HEK293T (cell line): ENCODE measurements around the gene PHF20.

Experiments
- BHLHE40 ChIP-seq: fragments of 450-650 bp; IDR thresholded peaks from 2 replicates; pipeline ENCODE4 v1.6.1; 2016; ENCODE audit warnings: mild to moderate bottlenecking, moderate library complexity, borderline replicate concordance
- CTBP1 ChIP-seq: fragments of 450-650 bp; IDR thresholded peaks from 2 replicates; pipeline ENCODE4 v1.6.1; 2016; ENCODE audit warnings: borderline replicate concordance
- FOXA1 ChIP-seq: fragments of 450-650 bp; IDR thresholded peaks from 2 replicates; pipeline ENCODE4 v1.6.1; 2016; ENCODE audit warnings: mild to moderate bottlenecking
- FOXK2 ChIP-seq: fragments of 450-650 bp; IDR thresholded peaks from 2 replicates; pipeline ENCODE4 v1.6.1; 2016; ENCODE audit warnings: mild to moderate bottlenecking
- FOXM1 ChIP-seq: fragments of 450-650 bp; IDR thresholded peaks from 2 replicates; pipeline ENCODE4 v1.6.1; 2017; ENCODE audit warnings: mild to moderate bottlenecking, borderline replicate concordance
- LEF1 ChIP-seq: fragments of 450-650 bp; IDR thresholded peaks from 2 replicates; pipeline ENCODE4 v1.6.1; 2017; ENCODE audit warnings: mild to moderate bottlenecking, borderline replicate concordance
- SUZ12 ChIP-seq: fragments of 450-650 bp; IDR thresholded peaks from 2 replicates; pipeline ENCODE4 v1.6.1; 2016; ENCODE audit warnings: mild to moderate bottlenecking
- TARDBP ChIP-seq: fragments of 450-650 bp; IDR thresholded peaks from 2 replicates; pipeline ENCODE4 v1.6.1; 2016

DNA sequence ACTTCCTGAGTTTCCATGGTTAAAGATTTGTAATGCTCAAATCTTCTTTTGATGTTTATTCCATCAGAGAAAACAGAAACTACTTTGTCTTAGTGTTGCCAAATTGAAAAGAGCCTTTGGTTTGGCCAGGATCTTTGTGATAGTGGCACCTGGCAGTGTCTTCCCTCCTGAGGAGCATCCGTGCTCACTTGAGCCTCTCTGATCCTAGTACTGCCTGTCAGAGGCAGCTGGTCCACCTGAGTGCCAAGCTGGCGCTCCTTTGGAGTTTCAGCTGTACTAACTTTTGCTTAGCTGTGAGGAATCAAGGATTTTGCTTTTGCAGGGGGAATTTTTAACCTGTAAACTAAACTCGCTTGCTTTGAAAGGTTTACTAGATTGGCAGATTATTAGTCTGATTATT is 121.1 kb downstream of the PHF20 start:
- TF ChIP-seq SUZ12 (no peak), TARDBP (no peak), FOXM1 (no peak), CTBP1 (no peak), LEF1 (no peak), FOXK2 (no peak), FOXA1 (no peak), BHLHE40 (no peak)
